IPS DF 6.9 (cell line): ENCODE measurements around the gene JPH3.

Source experiments
- DNase-seq: peaks from one replicate; pipeline ENCODE4 v3.0.0-alpha.2; 2013; ENCODE audit warnings: low read depth, low spot score
- H3K27ac ChIP-seq: one replicate; pipeline ENCODE4 v1.5.1; 2013; ENCODE audit warnings: low read length, control low read depth
- H3K27me3 ChIP-seq: 2 replicates; pipeline ENCODE4 v1.6.1; 2013; ENCODE audit warnings: mild to moderate bottlenecking, low read length; ENCODE audit not compliant: control insufficient read depth, insufficient read depth
- H3K36me3 ChIP-seq: 2 replicates; pipeline ENCODE4 v1.6.1; 2013; ENCODE audit warnings: low read length; ENCODE audit not compliant: control insufficient read depth, insufficient read depth
- H3K4me1 ChIP-seq: 2 replicates; pipeline ENCODE4 v1.6.1; 2013; ENCODE audit warnings: low read length; ENCODE audit not compliant: control insufficient read depth, insufficient read depth
- H3K4me3 ChIP-seq: 2 replicates; pipeline ENCODE4 v1.5.1; 2013; ENCODE audit warnings: mild to moderate bottlenecking, low read length
- H3K9me3 ChIP-seq: 2 replicates; pipeline ENCODE4 v1.6.1; 2013; ENCODE audit warnings: low read length, inconsistent platforms; ENCODE audit not compliant: control insufficient read depth, insufficient read depth
- WGBS: extraction: QIAGEN DNeasy Blood & Tissue Kit; methylation state at CpG from one replicate; pipeline ENCODE4 v1.1.7; 2013; ENCODE audit warnings: mixed read lengths, missing lambda C conversion rate; ENCODE audit not compliant: insufficient read length, insufficient coverage; 5-methylcytosine and 5-hydroxymethylcytosine counted together

JPH3 gene

DNA sequence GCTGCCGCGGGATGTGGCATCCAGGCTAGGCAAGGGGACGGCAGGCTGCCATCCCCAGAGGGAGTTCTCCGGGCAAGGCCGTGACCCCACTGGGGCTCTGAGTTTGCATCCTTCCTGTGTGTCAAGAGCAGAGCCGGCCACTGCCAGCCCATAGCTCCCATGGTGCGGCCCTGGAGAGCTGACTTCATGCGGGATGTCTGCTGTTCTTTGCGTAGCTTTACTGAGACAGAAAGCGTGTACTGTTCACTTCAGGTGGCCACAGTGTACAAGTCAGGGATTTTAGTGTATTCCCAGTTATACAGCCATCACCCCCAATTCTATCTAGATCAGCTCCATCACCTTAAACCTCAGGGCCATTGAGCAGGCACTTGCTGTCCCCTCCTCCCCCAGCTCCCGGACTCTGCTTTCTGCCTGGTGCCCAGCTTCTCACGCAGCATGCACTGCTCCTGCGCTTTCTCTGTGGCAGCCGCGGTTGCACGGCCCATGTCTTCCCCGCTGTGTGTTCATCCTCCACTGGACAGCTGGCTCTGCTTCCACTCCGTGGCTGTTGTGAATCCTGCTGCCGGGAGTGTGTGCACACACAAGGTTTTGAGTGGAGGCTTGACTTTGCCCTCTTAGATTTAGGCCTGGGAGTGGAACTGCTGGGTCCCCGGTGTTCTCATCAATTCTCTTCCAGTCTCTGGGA lies 92.3 kb downstream of the JPH3 start:
- Histone ChIP-seq H3K27me3 (no peaks in the 10 kb centered on the region), H3K27ac (no peak overlapping the region), H3K4me3 (no peak overlapping the region), H3K9me3 (no peaks in the 10 kb centered on the region), H3K36me3 (peaks cover 28% of the 10 kb centered on the region), H3K4me1 (no peaks in the 10 kb centered on the region)
- no CpG with 5 or more reads among the region's 20 CpGs for WGBS
- no peak for DNase-seq

DNA sequence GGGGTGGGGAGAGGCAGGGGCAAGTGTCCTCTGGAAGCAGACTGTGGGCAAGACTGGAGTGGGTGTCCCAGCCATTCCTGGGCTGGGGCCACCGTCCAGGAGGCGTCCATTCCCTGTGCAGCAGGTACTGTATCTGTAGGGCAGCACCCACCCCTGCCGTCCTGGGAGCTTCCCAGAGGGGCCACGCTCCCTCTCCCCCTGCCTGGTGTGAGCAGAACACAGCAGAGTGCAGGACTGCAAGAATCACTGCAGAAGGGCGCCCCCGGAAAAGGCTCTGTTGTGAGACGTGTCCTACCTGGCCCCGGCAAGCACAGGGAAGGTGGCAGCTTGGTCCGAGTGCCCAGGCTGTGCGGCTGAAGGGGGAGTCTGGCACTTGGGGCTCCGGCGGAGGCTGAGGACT lies 93.2 kb downstream of the JPH3 start:
- no peak for DNase-seq
- H3K4me1 ChIP-seq: no peaks in the 10 kb centered on the region
- peaks cover 31% of the 10 kb centered on the region for H3K36me3 ChIP-seq
- H3K9me3 ChIP-seq: no peaks in the 10 kb centered on the region
- WGBS: no CpG with 5 or more reads among the region's 12 CpGs
- no peaks in the 10 kb centered on the region for H3K27me3 ChIP-seq
- H3K27ac ChIP-seq: no peak overlapping the region
- H3K4me3 ChIP-seq: no peak overlapping the region

DNA sequence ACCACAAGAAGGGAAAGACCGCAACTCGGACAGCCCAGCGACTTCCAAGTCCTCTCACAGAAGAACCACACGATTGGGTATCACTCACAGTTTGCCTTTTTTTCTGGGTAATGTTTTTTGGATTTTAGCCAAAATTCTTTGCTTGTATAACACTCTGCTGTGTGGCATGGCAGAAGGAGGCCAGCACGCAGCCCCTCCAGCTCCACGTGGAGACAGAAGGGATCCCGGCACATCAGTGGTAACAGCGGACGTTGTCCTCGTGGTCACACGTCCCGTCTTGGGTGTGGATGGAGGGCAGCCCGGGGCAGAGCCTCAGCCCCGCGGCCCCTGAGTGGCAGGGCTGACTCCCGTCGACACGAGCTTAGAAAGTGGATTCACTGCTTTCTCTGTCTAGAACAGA lies 94.4 kb downstream of the JPH3 start:
- no peak for DNase-seq
- H3K9me3 ChIP-seq: no peaks in the 10 kb centered on the region
- peaks cover 32% of the 10 kb centered on the region for H3K36me3 ChIP-seq
- H3K27me3 ChIP-seq: no peaks in the 10 kb centered on the region
- no peak overlapping the region for H3K27ac ChIP-seq
- H3K4me3 ChIP-seq: no peak overlapping the region
- H3K4me1 ChIP-seq: no peaks in the 10 kb centered on the region
- no CpG with 5 or more reads among the region's 18 CpGs for WGBS

DNA sequence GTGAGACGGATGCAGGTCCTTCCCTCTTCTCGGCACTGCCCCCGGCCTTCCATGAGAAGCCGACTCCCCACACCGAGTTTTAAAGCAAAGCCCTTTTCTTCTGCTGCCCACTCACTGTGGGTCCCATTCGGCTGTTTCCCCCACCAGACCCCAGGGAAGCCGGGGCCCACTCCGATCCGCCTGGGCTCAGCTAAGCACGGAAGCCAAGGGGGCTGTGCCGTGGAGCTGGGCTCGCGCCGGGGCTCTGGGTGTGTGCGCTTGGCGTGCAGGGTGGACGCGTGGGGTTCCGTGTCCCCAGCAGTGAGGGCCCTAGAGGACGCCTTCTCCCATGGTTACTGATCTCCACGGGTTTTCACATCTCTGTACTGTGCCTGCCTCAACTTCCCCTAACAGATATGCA lies 94.9 kb downstream of the JPH3 start:
- Histone ChIP-seq H3K9me3 (no peaks in the 10 kb centered on the region), H3K36me3 (peaks cover 36% of the 10 kb centered on the region), H3K4me1 (no peaks in the 10 kb centered on the region), H3K27me3 (no peaks in the 10 kb centered on the region), H3K4me3 (no peak overlapping the region), H3K27ac (no peak overlapping the region)
- no peak for DNase-seq
- WGBS: no CpG with 5 or more reads among the region's 21 CpGs

DNA sequence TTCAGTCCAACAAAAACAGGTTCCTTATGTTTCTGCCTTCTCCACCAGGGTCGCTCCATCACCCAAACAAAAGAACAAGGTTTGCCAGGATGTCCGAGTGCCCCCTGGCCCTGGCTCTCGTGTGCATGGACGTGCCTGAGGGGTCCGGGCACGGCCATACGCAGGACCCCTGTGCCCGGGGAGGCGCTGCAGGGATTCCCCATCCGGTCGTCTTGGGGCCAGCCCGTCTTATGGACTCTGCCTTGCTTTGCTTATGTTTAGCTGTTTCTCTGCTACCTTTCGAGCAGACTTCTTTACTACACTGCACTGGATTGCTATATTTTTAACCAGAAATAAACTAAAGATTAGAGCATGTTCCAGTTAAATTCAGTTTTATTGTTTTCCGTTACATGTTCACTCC lies 95.5 kb downstream of the JPH3 start:
- Histone ChIP-seq H3K27me3 (no peaks in the 10 kb centered on the region), H3K4me1 (no peaks in the 10 kb centered on the region), H3K36me3 (peaks cover 36% of the 10 kb centered on the region), H3K4me3 (no peak overlapping the region), H3K27ac (no peak overlapping the region), H3K9me3 (no peaks in the 10 kb centered on the region)
- no peak for DNase-seq
- no CpG with 5 or more reads among the region's 14 CpGs for WGBS

DNA sequence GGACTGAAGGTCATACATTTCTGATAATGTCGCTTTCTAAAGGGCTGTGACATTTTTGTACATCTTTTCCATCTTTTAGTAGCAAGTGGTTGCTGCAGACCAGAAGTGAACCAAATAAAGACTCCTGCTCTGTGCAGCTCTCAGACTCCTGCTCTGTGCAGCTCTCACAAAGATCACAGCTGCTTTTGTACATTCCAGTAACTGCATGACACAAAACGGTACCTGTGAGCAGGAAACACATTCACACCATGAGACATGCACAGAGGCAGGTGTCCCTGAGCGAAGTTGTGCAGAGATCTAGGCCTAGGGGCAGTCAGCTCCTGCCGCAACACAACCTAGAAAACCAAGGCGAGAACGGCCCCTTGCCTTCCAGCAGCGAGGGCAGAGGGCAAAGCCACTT lies 95.9 kb downstream of the JPH3 start:
- no peak for DNase-seq
- Histone ChIP-seq H3K36me3 (peaks cover 36% of the 10 kb centered on the region), H3K4me1 (no peaks in the 10 kb centered on the region), H3K9me3 (no peaks in the 10 kb centered on the region), H3K4me3 (no peak overlapping the region), H3K27me3 (no peaks in the 10 kb centered on the region), H3K27ac (no peak overlapping the region)
- WGBS: no CpG with 5 or more reads among the region's 7 CpGs

DNA sequence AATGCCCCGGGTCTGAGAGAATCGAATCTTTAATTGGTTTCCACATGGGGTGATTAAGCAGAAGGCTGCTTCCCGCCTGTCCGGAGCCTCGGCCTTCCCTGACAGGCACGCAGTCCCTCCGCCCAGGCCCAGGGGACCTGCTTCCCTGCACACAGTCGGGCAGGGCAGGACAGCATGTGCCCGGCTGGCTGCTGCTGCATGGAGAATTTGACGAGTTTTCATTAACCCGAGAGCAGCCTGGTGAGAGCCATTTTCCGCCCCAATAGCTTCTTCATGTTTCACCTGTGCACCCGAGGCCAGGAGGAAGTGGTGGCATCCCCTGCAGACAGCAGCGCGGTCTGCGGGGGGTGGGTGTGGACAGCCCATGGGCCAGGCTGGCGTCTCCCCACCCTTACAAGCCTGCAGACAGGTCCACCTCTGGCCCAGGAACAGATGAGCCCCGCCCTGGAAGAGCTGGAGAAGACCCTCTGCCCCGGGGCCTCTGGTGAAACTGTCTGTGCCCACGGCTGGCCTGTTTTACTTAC lies 96.4 kb downstream of the JPH3 start:
- H3K9me3 ChIP-seq: no peaks in the 10 kb centered on the region
- no peak overlapping the region for H3K27ac ChIP-seq
- no CpG with 5 or more reads among the region's 20 CpGs for WGBS
- no peak overlapping the region for H3K4me3 ChIP-seq
- no peak for DNase-seq
- H3K36me3 ChIP-seq: peaks cover 36% of the 10 kb centered on the region
- H3K4me1 ChIP-seq: no peaks in the 10 kb centered on the region
- no peaks in the 10 kb centered on the region for H3K27me3 ChIP-seq

DNA sequence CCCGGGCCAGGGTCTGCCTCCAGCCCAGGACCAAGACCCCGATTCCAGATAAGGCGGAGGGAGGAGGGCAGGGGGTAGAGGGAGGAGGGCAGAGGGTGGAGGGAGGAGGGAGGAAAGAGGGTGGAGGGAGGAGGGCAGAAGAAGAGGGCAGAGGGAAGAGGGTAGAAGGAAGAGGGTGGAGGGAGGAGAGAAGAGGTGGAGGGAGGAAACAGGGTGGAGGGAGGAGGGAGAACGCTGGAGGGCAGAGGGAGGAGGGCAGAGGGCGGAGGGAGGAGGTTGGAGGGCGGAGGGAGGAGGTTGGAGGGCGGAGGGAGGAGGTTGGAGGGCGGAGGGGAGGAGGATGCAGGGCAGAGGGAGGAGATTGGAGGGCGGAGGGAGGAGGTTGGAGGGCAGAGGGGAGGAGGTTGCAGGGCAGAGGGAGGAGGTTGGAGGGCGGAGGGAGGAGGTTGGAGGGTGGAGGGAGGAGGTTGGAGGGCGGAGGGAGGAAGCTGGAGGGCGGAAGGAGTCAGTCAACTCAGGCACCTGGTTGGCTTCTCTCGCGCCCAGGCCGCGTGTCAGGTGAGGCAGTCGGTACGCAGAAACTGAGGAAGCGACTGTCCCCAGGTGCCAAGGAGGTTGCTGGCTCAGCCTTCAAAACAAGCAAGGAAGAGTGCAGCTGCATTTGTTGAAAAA lies 98.2 kb downstream of the JPH3 start:
- Histone ChIP-seq H3K9me3 (no peaks in the 10 kb centered on the region), H3K36me3 (peaks cover 32% of the 10 kb centered on the region), H3K27me3 (no peaks in the 10 kb centered on the region), H3K4me1 (no peaks in the 10 kb centered on the region), H3K27ac (no peak overlapping the region), H3K4me3 (no peak overlapping the region)
- no CpG with 5 or more reads among the region's 19 CpGs for WGBS
- no peak for DNase-seq

DNA sequence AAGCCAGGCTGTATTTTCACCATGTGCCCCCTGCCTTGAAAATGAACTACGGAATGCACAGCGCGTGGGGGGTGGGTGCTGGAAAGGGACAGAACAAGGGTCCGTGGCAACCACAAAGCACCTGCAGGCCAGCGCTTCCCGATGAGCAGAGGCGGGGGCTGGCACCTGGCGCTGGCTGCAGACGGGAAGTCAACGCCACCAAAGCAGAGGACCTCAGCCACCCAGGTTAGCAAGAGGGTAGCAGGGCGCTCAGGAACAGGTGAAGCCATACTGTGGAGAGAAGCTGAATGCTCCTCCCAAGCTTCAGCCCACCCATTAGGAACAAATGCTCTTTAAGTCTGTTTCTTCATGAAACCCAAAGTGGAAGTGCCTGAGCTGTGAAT lies 98.8 kb downstream of the JPH3 start:
- 0 out of 2 replicates have a peak, but pooled peaks cover 1% of the 10 kb centered on the region for H3K4me1 ChIP-seq
- DNase-seq: no peak
- no peaks in the 10 kb centered on the region for H3K9me3 ChIP-seq
- H3K27me3 ChIP-seq: no peaks in the 10 kb centered on the region
- no peak overlapping the region for H3K4me3 ChIP-seq
- H3K36me3 ChIP-seq: peaks cover 31% of the 10 kb centered on the region
- WGBS: no CpG with 5 or more reads among the region's 11 CpGs
- H3K27ac ChIP-seq: no peak overlapping the region

DNA sequence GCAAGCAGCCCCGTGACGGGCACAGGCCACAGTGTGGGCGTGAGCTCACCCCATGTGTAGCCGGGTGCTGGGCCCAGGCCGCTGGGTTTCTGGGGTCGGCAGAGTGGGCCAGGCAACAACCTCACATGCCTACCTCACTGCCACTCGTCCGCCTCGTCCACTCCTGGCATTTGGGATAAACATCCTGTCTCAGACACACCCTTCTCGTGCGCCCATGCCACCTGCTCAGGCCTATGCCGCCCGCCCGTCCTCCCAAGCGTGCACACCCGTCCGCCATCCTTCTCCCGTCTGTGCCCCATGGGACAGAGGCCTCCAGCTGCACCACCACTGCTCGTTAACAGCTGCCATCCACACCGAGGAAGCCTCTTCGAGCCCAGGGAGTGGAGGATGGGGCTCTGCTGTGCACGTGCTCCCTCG lies 99.2 kb downstream of the JPH3 start:
- peaks cover 27% of the 10 kb centered on the region for H3K36me3 ChIP-seq
- H3K27me3 ChIP-seq: no peaks in the 10 kb centered on the region
- no peak overlapping the region for H3K27ac ChIP-seq
- no peak overlapping the region for H3K4me3 ChIP-seq
- 0 out of 2 replicates have a peak, but pooled peaks cover 1% of the 10 kb centered on the region for H3K4me1 ChIP-seq
- no peak for DNase-seq
- no CpG with 5 or more reads among the region's 23 CpGs for WGBS
- no peaks in the 10 kb centered on the region for H3K9me3 ChIP-seq
